Measurements from ENCODE around the gene OR5AP2.

Gene OR5AP2

DNA sequence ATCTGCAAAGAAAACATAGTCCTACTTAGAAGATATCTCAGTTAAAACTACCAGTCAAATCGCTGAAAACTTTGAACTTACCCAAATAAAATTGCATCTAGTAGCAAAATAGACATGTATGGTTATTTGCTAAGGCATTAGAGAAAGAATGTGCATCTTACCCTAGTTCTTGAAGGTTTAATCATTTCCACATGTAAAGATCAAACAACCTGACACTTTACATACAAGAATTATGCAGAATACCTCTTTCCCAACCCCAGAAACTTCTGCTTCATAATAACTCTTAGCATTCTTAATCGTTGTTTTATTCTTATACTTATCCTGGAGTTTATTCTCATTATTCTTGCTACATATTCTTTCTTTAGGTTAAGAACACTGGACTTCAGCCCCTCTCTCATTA lies 9.9 kb downstream of the OR5AP2 start:
- H3K27ac ChIP-seq (ENCODE audit: extremely low read depth, low read depth, low read length): no peak overlapping the region
- H3K36me3 ChIP-seq (ENCODE audit: control insufficient read depth in 2 of 2, insufficient read depth in 1 of 2, low read length in 2 of 2): no peaks in the 10 kb centered on the region
- no peak overlapping the region for H3K4me3 ChIP-seq (ENCODE audit: low read depth, low read length)
- ChIA-PET POLR2A (no interaction called here), CTCF (no interaction called here)
- no peaks in the 10 kb centered on the region for H3K4me1 ChIP-seq (ENCODE audit: control insufficient read depth, insufficient read depth, low read length)
- TF ChIP-seq PRDM1 (tag by site-specific recombination; IDR thresholded peaks at IDR 0.05) (no peak), ZNF585B (tag by site-specific recombination; IDR thresholded peaks at IDR 0.05) (no peak), KLF16 (tag by site-specific recombination; IDR thresholded peaks at IDR 0.05) (no peak), ZBTB48 (tag by site-specific recombination; IDR thresholded peaks at IDR 0.05) (no peak), ZNF747 (tag by site-specific recombination; IDR thresholded peaks at IDR 0.05) (no peak)
- TF ChIP-seq, protein P1, sequence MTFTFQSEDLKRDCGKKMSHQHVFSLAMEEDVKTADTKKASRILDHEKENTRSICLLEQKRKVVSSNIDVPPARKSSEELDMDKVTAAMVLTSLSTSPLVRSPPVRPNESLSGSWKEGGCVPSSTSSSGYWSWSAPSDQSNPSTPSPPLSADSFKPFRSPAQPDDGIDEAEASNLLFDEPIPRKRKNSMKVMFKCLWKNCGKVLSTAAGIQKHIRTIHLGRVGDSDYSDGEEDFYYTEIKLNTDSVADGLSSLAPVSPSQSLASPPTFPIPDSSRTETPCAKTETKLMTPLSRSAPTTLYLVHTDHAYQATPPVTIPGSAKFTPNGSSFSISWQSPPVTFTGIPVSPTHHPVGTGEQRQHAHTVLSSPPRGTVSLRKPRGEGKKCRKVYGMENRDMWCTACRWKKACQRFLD (tag by site-specific recombination; IDR thresholded peaks at IDR 0.05): no peak
- H3K9me3 ChIP-seq (ENCODE audit: control insufficient read depth, insufficient read depth, low read depth, low read length): no peaks in the 10 kb centered on the region

DNA sequence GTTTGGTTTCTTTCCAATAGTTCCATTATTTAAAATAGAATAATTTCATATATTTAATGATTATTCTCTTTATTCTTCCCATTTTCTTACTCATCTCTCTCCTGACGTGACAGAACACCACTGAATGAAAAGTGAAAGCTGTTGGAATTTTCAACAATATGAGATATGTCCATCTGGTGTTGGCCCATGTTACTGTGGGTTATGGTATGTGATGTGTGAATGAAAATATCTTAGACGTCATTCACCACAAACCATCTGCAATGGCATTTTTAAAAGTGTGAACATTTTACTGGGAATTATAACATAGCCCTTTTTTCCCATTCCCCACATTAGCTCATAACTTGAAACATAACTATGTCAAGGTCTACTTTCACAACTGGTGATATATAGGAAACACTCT lies 16.3 kb downstream of the OR5AP2 start:
- Histone ChIP-seq H3K4me1 (ENCODE audit: control insufficient read depth, insufficient read depth, low read length) (no peaks in the 10 kb centered on the region), H3K36me3 (ENCODE audit: control insufficient read depth in 2 of 2, insufficient read depth in 1 of 2, low read length in 2 of 2) (no peaks in the 10 kb centered on the region), H3K27ac (ENCODE audit: extremely low read depth, low read depth, low read length) (no peak overlapping the region), H3K9me3 (ENCODE audit: control insufficient read depth, insufficient read depth, low read depth, low read length) (no peaks in the 10 kb centered on the region), H3K4me3 (ENCODE audit: low read depth, low read length) (no peak overlapping the region)
- no peak for TF ChIP-seq ZNF558 (tag by site-specific recombination; IDR thresholded peaks at IDR 0.05)
- no peak for TF ChIP-seq ZSCAN30 (tag by site-specific recombination; IDR thresholded peaks at IDR 0.05)
- TF ChIP-seq MEIS1 (CRISPR knock-in tag; IDR thresholded peaks at IDR 0.05; ENCODE audit: borderline replicate concordance): no peak
- TF ChIP-seq ZNF146 (tag by site-specific recombination; IDR thresholded peaks at IDR 0.05): no peak
- TF ChIP-seq ZFP69B (tag by site-specific recombination; IDR thresholded peaks at IDR 0.05): no peak
- TF ChIP-seq ZNF658 (tag by site-specific recombination; IDR thresholded peaks at IDR 0.05): no peak
- no peak for TF ChIP-seq ZNF266 (tag by site-specific recombination; IDR thresholded peaks at IDR 0.05; ENCODE audit: low read depth)
- TF ChIP-seq ZNF2 (tag by site-specific recombination; IDR thresholded peaks at IDR 0.05): no peak
- TF ChIP-seq, protein P2, sequence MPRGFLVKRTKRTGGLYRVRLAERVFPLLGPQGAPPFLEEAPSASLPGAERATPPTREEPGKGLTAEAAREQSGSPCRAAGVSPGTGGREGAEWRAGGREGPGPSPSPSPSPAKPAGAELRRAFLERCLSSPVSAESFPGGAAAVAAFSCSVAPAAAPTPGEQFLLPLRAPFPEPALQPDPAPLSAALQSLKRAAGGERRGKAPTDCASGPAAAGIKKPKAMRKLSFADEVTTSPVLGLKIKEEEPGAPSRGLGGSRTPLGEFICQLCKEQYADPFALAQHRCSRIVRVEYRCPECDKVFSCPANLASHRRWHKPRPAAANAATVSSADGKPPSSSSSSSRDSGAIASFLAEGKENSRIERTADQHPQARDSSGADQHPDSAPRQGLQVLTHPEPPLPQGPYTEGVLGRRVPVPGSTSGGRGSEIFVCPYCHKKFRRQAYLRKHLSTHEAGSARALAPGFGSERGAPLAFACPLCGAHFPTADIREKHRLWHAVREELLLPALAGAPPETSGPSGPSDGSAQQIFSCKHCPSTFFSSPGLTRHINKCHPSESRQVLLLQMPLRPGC (tag by site-specific recombination; IDR thresholded peaks at IDR 0.05): no peak
- no peak for TF ChIP-seq OVOL3 (tag by site-specific recombination; IDR thresholded peaks at IDR 0.05)
- TF ChIP-seq ZNF473 (tag by site-specific recombination; IDR thresholded peaks at IDR 0.05): no peak
- TF ChIP-seq ZNF670 (tag by site-specific recombination; IDR thresholded peaks at IDR 0.05; ENCODE audit: low read depth): no peak
- TF ChIP-seq, protein P3, sequence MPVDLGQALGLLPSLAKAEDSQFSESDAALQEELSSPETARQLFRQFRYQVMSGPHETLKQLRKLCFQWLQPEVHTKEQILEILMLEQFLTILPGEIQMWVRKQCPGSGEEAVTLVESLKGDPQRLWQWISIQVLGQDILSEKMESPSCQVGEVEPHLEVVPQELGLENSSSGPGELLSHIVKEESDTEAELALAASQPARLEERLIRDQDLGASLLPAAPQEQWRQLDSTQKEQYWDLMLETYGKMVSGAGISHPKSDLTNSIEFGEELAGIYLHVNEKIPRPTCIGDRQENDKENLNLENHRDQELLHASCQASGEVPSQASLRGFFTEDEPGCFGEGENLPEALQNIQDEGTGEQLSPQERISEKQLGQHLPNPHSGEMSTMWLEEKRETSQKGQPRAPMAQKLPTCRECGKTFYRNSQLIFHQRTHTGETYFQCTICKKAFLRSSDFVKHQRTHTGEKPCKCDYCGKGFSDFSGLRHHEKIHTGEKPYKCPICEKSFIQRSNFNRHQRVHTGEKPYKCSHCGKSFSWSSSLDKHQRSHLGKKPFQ (tag by site-specific recombination; IDR thresholded peaks at IDR 0.05): no peak
- TF ChIP-seq ZNF626 (tag by site-specific recombination; IDR thresholded peaks at IDR 0.05): no peak
- no peak for TF ChIP-seq ZNF76 (tag by site-specific recombination; IDR thresholded peaks at IDR 0.05; ENCODE audit: borderline replicate concordance, low read depth)
- ChIA-PET POLR2A (no interaction called here), CTCF (interaction anchor here (0.6 to 3.3 kb wide), 4 partner anchors 153 to 627 kb away, joined by 3 to 12 read pairs (median 4); no protein-coding TSS in a partner anchor)

Measured in HEK293 (cell line).